Thoracic aorta (tissue), 2 donors: ENCODE data around the gene ADAMTS20. TPM values are rescaled to one million over a fixed set of nuclear protein-coding genes. Genes with fewer than 3 reads are reported as not detected.

ENCODE experiments used
- ATAC-seq: fragments of 150-250 bp; one replicate; pipeline ENCODE4 v1.8.0; 2017; ENCODE audit warnings: low read depth; ENCODE audit not compliant: insufficient number of reproducible peaks, low FRiP score
- DNase-seq: peaks from one replicate; pipeline ENCODE4 v3.0.0-alpha.2; 2020; ENCODE audit warnings: low spot score
- H3K27ac ChIP-seq, 2 donors: fragments of 200-600 bp; sonication (generic); 1 replicate in 1 of 2; 2 replicates in 1 of 2; pipeline ENCODE4 v1.5.1; 2016; ENCODE audit warnings: mild to moderate bottlenecking in 2 of 2, moderate library complexity in 2 of 2
- H3K27me3 ChIP-seq: fragments of 200-600 bp; sonication (generic); replicated peaks from 2 replicates; pipeline ENCODE4 v1.6.0; 2016; ENCODE audit warnings: mild to moderate bottlenecking; ENCODE audit not compliant: insufficient read depth
- H3K36me3 ChIP-seq: fragments of 200-600 bp; sonication (generic); one replicate; pipeline ENCODE4 v1.5.1; 2016
- H3K4me1 ChIP-seq, 2 donors: fragments of 200-600 bp; sonication (generic); 1 replicate in 1 of 2; 2 replicates in 1 of 2; pipeline versions ENCODE4 v1.5.1 to v1.6.0; 2016; ENCODE audit warnings: low read depth in 2 of 2, mild to moderate bottlenecking in 1 of 2; ENCODE audit not compliant: control insufficient read depth in 1 of 2
- H3K4me3 ChIP-seq: fragments of 200-600 bp; sonication (generic); 2 replicates; pipeline ENCODE4 v1.5.1; 2016; ENCODE audit warnings: mild to moderate bottlenecking
- H3K9me3 ChIP-seq: fragments of 200-600 bp; sonication (generic); 2 replicates; pipeline ENCODE4 v1.5.1; 2016
- total RNA-seq, 2 donors: library from RNA; depleted of rRNA; stranded (reverse); fragments of >200 nt; gene quantifications; one replicate each; pipeline versions ENCODE4 v1.1.0 to v1.2.3, GENCODE V29; 2016
- TF ChIP-seq, protein P1 (sequence below): fragments of 200-600 bp; sonication (generic); IDR thresholded peaks from one replicate; pipeline ENCODE4 v1.5.1; 2019; ENCODE audit warnings: antibody characterized with exemption

Gene ADAMTS20
- total RNA-seq, 2 donors from 2014 or later: not detected

DNA sequence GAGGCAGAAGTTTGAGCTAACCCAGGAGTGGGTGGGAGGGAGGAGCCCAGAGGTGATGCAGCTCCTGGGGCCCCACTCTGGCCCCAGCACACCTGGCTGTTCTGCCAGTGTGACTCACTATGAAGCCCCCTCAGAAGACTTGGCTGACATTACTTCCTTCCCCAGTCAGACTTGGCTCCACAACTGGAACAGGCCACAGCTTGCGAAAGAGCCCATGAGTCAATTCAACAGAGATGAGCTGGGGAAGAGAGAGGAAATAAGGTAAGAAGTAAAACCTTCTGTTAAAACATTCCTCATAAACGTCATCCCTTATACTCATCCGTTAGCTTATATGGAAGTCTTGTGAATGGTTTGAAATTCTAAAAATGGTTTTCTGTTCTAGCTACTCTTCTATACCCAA is 245.9 kb downstream of the ADAMTS20 start:
- Histone ChIP-seq H3K36me3 (no peaks in the 10 kb centered on the region), H3K27ac (no peak overlapping the region), H3K27me3 (no peaks in the 10 kb centered on the region), H3K9me3 (no peaks in the 10 kb centered on the region), H3K4me3 (no peak overlapping the region), H3K4me1 (no peaks in the 10 kb centered on the region)
- DNase-seq: no peak
- ATAC-seq: no peak
- TF ChIP-seq, protein P1, sequence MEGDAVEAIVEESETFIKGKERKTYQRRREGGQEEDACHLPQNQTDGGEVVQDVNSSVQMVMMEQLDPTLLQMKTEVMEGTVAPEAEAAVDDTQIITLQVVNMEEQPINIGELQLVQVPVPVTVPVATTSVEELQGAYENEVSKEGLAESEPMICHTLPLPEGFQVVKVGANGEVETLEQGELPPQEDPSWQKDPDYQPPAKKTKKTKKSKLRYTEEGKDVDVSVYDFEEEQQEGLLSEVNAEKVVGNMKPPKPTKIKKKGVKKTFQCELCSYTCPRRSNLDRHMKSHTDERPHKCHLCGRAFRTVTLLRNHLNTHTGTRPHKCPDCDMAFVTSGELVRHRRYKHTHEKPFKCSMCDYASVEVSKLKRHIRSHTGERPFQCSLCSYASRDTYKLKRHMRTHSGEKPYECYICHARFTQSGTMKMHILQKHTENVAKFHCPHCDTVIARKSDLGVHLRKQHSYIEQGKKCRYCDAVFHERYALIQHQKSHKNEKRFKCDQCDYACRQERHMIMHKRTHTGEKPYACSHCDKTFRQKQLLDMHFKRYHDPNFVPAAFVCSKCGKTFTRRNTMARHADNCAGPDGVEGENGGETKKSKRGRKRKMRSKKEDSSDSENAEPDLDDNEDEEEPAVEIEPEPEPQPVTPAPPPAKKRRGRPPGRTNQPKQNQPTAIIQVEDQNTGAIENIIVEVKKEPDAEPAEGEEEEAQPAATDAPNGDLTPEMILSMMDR: no peak

DNA sequence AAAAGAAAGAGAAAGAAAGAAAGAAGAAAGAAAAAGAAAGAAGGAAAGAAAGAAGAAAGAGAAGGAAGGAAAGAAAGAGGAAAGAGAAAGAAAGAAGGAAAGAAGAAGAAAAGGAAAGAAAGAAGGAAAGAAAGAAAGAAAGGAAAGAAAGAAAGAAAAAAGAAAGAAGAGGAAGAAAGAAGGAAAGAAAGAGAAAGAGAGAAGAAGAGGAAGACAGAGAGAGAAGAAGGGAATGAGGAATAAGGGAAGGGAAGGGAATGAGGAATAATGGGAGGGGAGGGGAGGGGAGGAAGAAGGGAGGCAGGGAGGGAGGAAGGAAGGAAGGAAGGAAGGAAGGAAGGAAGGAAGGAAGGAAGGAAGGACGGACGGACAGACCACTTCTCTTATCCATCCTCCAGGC is 246.9 kb downstream of the ADAMTS20 start:
- Histone ChIP-seq H3K9me3 (no peaks in the 10 kb centered on the region), H3K36me3 (no peaks in the 10 kb centered on the region), H3K27me3 (no peaks in the 10 kb centered on the region), H3K4me3 (no peak overlapping the region), H3K27ac (no peak overlapping the region), H3K4me1 (no peaks in the 10 kb centered on the region)
- TF ChIP-seq, protein P1: no peak
- ATAC-seq: no peak
- DNase-seq: no peak

Other genes starting within 250 kb of the ADAMTS20 start
- gene PUS7L, start 206.6 kb upstream of the ADAMTS20 start, total RNA-seq: 1 to 10 TPM; 7.6 to 8.9 TPM
- gene IRAK4, start 206.7 kb upstream of the ADAMTS20 start, total RNA-seq: 10 to 100 TPM; 38.4 to 68.8 TPM